ENCODE measurements around the gene USP2.

USP2 gene

DNA sequence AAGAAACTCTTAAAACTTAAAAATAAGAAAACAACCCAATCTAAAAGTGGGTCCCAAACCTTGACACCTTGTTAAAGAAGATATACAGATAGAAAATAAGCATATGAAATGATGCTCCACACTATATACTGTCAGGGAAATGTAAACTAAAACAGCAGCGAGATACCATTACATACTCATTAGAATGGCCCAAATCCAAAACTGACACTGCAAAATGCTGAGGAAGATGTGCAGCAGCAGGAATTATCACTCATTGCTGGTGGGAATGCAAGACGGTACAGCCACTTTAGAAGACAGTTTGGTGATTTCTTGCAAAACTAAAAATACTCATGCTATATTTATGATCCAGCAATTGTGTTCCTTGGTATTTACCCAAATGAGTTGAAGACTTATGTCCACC lies 52.2 kb downstream of the USP2 start:
- H3K9me3 ChIP-seq (ENCODE audit: control insufficient read depth, low read length) = no peaks in the 10 kb centered on the region

DNA sequence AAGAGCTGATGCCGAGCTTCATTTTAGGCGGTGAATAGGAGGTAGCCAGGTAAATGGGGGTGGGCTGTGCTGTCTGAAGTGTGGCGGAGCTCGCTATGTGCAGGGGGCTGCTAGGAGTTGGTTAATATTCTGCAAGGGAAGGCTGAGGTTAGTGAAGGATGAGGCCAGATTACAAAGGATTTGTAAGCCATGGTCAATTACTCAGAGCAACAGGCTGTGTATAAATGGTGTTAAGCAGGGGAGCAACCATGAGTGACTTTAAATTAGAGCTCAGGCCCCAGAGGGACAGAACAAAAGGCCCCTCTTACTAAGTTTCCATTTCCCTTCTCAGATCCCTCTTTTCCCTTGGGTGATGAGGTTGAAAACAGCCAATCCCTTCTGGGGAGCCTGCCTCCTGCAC lies 57.3 kb downstream of the USP2 start:
- Histone ChIP-seq H3K36me3 (ENCODE audit: control insufficient read depth, insufficient read depth, low read length) (no peaks in the 10 kb centered on the region), H3K9me3 (ENCODE audit: control insufficient read depth, low read length) (no peaks in the 10 kb centered on the region), H3K4me1 (ENCODE audit: control insufficient read depth, insufficient read depth, low read length, poor library complexity, severe bottlenecking) (peaks cover 18% of the 10 kb centered on the region), H3K27ac (ENCODE audit: low read depth, low read length, severe bottlenecking) (no peak overlapping the region), H3K4me3 (ENCODE audit: extremely low read depth, insufficient read depth, low read length, poor library complexity, severe bottlenecking) (no peak overlapping the region)
- WGBS, 2 experiments (ENCODE audit: insufficient coverage in 2 of 2) = 86 to 94% methylated on average over 4 of the region's 4 CpGs

More for the DNA sequence above, 52.2 kb downstream of the USP2 start:
- H3K36me3 ChIP-seq (ENCODE audit: control insufficient read depth, insufficient read depth, low read length) = no peaks in the 10 kb centered on the region
- 87% methylated on average over 2 of the region's 2 CpGs; no CpG with 5 or more reads in 1 of the 2 experiments for WGBS, 2 experiments (ENCODE audit: insufficient coverage in 2 of 2)
- H3K4me3 ChIP-seq (ENCODE audit: extremely low read depth, insufficient read depth, low read length, poor library complexity, severe bottlenecking) = no peak overlapping the region
- H3K4me1 ChIP-seq (ENCODE audit: control insufficient read depth, insufficient read depth, low read length, poor library complexity, severe bottlenecking) = no peaks in the 10 kb centered on the region
- H3K27ac ChIP-seq (ENCODE audit: low read depth, low read length, severe bottlenecking) = no peak overlapping the region

DNA sequence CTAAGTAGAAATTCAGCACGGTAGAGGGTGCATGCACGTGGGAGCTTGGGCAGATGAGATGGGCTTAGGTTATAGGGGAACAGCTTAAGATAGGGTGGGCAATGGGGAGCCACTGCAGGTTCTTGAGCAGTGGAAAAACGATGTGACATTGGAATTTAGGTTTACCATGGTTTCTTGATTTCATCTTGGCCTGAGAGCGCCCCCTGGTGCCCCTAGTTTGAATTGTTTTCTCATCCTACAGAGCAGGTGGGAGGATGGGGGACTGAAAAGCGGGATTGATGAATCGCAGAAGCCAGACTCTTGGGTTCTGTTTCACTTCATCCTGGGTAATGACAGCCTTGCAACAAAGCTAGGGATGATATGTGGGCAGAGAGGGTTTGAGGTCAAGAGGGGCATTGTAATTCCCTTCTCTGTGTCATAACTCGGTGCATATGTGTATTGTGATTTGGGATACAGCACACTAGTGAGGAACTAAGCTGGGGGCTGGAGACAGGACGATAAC lies 57.9 kb downstream of the USP2 start:
- Histone ChIP-seq H3K36me3 (ENCODE audit: control insufficient read depth, insufficient read depth, low read length) (no peaks in the 10 kb centered on the region), H3K4me1 (ENCODE audit: control insufficient read depth, insufficient read depth, low read length, poor library complexity, severe bottlenecking) (peaks cover 24% of the 10 kb centered on the region), H3K27ac (ENCODE audit: low read depth, low read length, severe bottlenecking) (no peak overlapping the region), H3K4me3 (ENCODE audit: extremely low read depth, insufficient read depth, low read length, poor library complexity, severe bottlenecking) (no peak overlapping the region), H3K9me3 (ENCODE audit: control insufficient read depth, low read length) (no peaks in the 10 kb centered on the region)
- whole genome bisulfite sequencing, 2 experiments (ENCODE audit: insufficient coverage in 2 of 2) = 40 to 66% methylated on average over 4 to 7 of the region's 8 CpGs

DNA sequence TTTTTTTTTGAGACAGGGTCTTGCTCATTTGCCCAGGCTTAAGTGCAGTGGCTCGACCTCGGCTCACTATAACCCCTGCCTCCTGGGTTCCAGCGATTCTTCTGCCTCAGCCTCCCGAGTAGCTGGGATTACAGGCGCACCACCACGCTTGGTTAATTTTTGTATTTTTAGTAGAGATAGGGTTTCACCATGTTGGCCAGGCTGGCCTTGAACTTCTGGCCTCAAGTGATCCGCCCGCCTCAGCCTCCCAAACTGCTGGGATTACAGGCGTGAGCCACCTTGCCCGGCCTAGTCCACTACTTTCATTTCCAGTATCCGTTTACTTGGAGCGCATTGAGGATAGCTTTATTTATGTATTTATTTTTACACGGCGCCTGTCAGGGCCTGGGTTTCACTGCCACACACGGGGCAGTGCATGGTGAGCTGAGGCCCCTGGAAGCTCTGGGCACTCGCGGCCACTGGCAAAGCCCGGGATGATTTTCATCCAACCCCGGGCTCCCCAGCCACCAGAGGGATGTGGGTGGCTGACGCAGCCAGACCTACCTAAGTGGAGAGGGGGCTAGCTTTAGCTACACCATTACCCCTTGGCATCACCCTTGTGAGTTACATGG lies 58.5 kb downstream of the USP2 start:
- Histone ChIP-seq H3K9me3 (ENCODE audit: control insufficient read depth, low read length) (no peaks in the 10 kb centered on the region), H3K4me1 (ENCODE audit: control insufficient read depth, insufficient read depth, low read length, poor library complexity, severe bottlenecking) (peaks cover 30% of the 10 kb centered on the region), H3K4me3 (ENCODE audit: extremely low read depth, insufficient read depth, low read length, poor library complexity, severe bottlenecking) (no peak overlapping the region), H3K27ac (ENCODE audit: low read depth, low read length, severe bottlenecking) (no peak overlapping the region), H3K36me3 (ENCODE audit: control insufficient read depth, insufficient read depth, low read length) (no peaks in the 10 kb centered on the region)
- WGBS, 2 experiments (ENCODE audit: insufficient coverage in 2 of 2) = 87 to 97% methylated on average over 10 to 12 of the region's 20 CpGs

DNA sequence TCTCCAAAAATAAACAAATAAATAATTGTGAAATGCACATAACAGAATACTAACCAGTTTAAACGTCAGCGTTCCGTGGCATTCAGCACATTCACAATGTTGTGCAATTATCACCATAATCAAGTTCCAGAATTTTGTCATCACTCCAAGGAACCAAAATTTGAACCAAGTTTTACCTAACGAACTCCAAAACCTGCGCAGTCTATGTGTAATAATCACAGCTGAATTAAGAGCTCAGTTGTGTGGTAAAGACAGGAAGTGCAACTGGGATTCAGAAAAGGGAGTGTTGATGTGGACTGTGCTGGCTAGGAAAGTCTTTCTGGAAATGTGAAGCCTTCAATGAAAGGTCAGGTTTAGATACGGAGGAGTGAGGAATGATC lies 59.1 kb downstream of the USP2 start:
- no peaks in the 10 kb centered on the region for H3K9me3 ChIP-seq (ENCODE audit: control insufficient read depth, low read length)
- no peak overlapping the region for H3K27ac ChIP-seq (ENCODE audit: low read depth, low read length, severe bottlenecking)
- WGBS, 2 experiments (ENCODE audit: insufficient coverage in 2 of 2) = 89 to 100% methylated on average over 4 to 5 of the region's 6 CpGs
- no peaks in the 10 kb centered on the region for H3K36me3 ChIP-seq (ENCODE audit: control insufficient read depth, insufficient read depth, low read length)
- H3K4me1 ChIP-seq (ENCODE audit: control insufficient read depth, insufficient read depth, low read length, poor library complexity, severe bottlenecking) = peaks cover 36% of the 10 kb centered on the region
- H3K4me3 ChIP-seq (ENCODE audit: extremely low read depth, insufficient read depth, low read length, poor library complexity, severe bottlenecking) = no peak overlapping the region

DNA sequence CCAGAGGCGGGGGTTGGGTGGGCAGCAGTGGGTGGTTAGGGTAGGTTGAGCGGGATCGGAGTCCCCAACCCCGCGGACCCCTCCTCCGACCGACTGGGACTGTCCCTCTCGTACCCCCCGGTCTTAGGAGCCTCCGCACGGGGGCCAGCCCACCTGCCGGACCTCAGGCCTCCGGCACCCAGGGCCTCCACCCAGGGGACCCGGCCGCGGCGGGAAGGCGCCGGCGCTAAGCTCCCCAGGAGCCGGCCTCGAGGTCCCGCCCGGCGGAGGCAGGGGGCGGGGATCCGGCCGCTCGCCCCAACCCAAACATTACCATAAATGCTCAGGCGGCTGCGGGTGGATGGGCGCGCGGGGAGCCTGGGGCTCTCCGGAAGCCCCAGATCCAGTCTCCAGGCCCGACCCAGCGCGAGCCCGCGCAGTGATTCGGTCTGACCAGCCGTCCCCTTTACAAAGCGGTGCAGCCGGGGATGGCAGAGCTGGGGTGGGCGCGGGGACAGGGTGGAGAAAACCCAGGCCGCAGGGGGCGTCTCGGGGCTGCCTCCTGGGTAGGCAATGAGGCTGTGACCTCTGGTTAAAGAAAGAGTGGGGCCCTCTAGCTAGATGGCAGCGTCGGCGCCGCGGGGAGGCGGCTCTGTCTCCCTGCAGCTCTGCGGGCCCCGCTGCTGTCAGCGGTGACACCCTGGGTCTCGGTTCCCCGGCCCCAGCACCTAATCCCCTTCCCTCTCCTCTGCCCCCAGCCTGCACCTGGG lies 60.5 kb downstream of the USP2 start:
- Histone ChIP-seq H3K27ac (ENCODE audit: low read depth, low read length, severe bottlenecking) (peak overlapping the region; percentile 97), H3K9me3 (ENCODE audit: control insufficient read depth, low read length) (no peaks in the 10 kb centered on the region), H3K4me3 (ENCODE audit: extremely low read depth, insufficient read depth, low read length, poor library complexity, severe bottlenecking) (peak overlapping the region; percentile 33), H3K4me1 (ENCODE audit: control insufficient read depth, insufficient read depth, low read length, poor library complexity, severe bottlenecking) (peaks cover 37% of the 10 kb centered on the region), H3K36me3 (ENCODE audit: control insufficient read depth, insufficient read depth, low read length) (no peaks in the 10 kb centered on the region)
- 3 to 6% methylated on average over 25 to 33 of the region's 60 CpGs for WGBS, 2 experiments (ENCODE audit: insufficient coverage in 2 of 2)

DNA sequence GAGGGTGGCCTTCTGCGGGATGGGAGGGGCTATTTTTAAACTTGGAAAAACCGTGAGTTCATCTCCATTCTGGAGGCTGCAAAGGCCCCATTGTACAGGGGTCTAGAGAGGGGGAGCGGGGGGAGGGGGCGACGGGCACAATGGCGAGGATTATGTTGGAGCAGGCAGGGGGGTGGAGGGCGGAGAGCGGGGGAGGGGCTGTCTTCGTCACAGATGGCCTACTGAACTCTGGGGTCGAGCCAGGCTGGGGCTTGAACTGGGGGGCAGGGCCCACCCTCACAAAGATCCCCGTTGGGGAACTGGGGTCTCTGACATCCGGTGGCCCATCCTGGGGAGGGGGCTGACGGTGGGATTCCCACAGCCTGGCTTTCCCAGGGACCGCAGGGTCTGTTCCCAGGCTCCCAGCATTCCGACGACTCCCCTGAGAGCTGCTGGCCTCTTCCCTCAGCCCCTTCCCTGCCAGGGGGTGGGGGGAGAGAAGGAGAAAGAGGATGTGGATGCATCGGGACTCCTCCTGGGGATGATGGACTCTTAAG lies 61.2 kb downstream of the USP2 start:
- WGBS, 2 experiments (ENCODE audit: insufficient coverage in 2 of 2) = 23 to 24% methylated on average over 10 to 15 of the region's 17 CpGs
- H3K9me3 ChIP-seq (ENCODE audit: control insufficient read depth, low read length) = no peaks in the 10 kb centered on the region
- H3K4me3 ChIP-seq (ENCODE audit: extremely low read depth, insufficient read depth, low read length, poor library complexity, severe bottlenecking) = peak overlapping the region; percentile 33
- peaks cover 37% of the 10 kb centered on the region for H3K4me1 ChIP-seq (ENCODE audit: control insufficient read depth, insufficient read depth, low read length, poor library complexity, severe bottlenecking)
- peak overlapping the region; percentile 97 for H3K27ac ChIP-seq (ENCODE audit: low read depth, low read length, severe bottlenecking)
- H3K36me3 ChIP-seq (ENCODE audit: control insufficient read depth, insufficient read depth, low read length) = no peaks in the 10 kb centered on the region

DNA sequence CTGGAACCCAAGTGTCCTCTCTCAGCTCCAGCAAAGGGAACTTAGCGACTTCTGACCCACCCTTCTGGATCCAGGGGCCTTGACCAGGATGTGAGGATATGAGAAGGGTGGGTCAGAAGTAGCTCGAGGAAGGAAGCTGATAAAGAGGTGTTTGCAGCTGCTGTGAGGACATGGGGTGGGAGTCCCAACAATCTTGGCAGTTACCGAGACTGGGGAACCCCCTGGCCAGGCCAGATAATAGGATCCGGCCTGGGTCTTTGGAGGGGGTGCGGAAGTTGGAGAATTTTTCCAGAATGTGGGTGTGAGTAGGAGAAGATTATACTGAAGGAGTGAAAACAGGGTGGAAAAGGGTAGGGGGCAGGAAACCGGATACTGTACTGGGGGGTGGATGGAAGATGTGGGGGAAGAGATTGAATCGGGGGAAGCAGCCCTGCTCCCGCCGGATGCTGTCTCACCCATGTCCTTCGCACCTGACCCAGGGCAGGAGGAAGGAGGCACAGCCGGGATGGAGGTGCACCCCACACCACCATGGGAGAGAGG lies 61.7 kb downstream of the USP2 start:
- peak overlapping the region; percentile 97 for H3K27ac ChIP-seq (ENCODE audit: low read depth, low read length, severe bottlenecking)
- peaks cover 3% of the 10 kb centered on the region for H3K36me3 ChIP-seq (ENCODE audit: control insufficient read depth, insufficient read depth, low read length)
- WGBS, 2 experiments (ENCODE audit: insufficient coverage in 2 of 2) = 65 to 70% methylated on average over 5 of the region's 11 CpGs
- peaks cover 42% of the 10 kb centered on the region for H3K4me1 ChIP-seq (ENCODE audit: control insufficient read depth, insufficient read depth, low read length, poor library complexity, severe bottlenecking)
- no peak overlapping the region for H3K4me3 ChIP-seq (ENCODE audit: extremely low read depth, insufficient read depth, low read length, poor library complexity, severe bottlenecking)
- H3K9me3 ChIP-seq (ENCODE audit: control insufficient read depth, low read length) = no peaks in the 10 kb centered on the region

DNA sequence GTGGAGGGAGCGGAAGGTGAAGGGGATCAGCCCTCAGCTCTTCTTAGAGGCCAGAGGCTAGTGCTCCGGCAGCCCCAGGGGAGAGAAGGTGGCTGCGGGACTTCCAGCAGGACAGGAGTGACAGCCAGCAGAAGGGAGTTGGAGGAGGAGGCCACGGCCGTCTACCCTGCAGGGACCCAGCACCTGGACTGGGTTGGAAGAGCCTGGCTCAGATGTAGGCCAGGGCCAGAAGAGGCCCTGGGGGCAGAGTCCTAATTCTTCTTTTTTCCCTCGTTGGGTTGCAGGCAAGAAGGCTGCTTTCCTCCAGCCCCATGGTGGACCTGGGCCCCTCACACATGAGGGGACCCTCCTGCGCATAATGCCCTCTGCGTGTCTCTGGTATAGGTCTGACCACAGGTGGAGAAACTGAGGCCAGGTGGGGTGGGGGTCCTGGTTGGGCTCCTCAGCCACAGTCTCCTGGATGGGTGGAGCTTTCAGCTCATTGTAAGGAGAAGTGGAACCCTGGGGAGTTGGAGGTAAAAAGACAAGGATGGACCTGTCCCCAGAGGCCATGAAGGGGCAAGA lies 62.3 kb downstream of the USP2 start:
- 61 to 73% methylated on average over 7 to 8 of the region's 8 CpGs for WGBS, 2 experiments (ENCODE audit: insufficient coverage in 2 of 2)
- Histone ChIP-seq H3K4me3 (ENCODE audit: extremely low read depth, insufficient read depth, low read length, poor library complexity, severe bottlenecking) (no peak overlapping the region), H3K4me1 (ENCODE audit: control insufficient read depth, insufficient read depth, low read length, poor library complexity, severe bottlenecking) (peaks cover 47% of the 10 kb centered on the region), H3K36me3 (ENCODE audit: control insufficient read depth, insufficient read depth, low read length) (peaks cover 8% of the 10 kb centered on the region), H3K27ac (ENCODE audit: low read depth, low read length, severe bottlenecking) (peak overlapping the region; percentile 97), H3K9me3 (ENCODE audit: control insufficient read depth, low read length) (no peaks in the 10 kb centered on the region)

DNA sequence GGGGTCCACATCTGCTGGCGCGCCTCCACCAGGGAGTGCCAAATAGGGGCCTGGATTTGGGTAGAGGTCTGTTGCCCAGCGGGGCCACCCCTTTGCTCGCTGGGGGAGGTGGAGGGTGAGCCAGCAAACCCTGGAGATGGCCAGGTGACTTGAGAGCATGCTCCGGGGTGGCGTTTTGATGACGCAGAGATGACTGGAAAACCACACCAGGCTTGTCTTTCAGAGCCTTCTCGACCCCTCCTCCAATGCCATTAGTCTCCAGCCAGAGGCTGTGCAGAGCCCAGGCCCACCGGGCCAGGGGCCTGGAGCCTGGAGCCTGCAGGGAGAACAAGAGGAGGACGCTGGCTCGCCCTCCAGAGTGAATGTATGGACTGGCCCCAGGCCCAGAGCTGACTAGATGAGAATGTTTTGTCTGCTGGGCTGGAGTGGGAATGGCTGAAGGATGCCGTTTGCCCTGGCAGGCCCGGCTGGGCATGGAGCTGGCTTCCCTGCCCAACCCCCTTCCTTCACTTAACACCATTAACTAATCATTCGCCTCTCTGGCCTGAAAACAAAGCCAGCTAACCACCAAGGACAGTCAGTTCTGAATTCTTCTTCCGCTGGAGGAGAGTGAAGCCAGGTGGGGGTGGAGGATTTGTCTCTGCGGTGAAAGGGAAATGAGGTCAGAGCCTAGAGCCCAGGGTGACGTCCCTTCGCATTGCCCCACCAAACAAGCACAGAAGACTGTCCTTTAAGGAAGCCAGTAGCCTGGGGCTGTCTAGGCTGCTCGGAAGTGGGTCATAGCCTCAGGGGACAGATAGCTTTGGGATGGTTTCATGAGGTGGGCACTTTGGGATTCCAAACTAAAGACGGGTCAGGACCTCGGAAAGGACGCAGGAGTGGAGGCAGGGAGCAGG lies 63.0 kb downstream of the USP2 start:
- peaks cover 15% of the 10 kb centered on the region for H3K36me3 ChIP-seq (ENCODE audit: control insufficient read depth, insufficient read depth, low read length)
- peaks cover 47% of the 10 kb centered on the region for H3K4me1 ChIP-seq (ENCODE audit: control insufficient read depth, insufficient read depth, low read length, poor library complexity, severe bottlenecking)
- no peak overlapping the region for H3K4me3 ChIP-seq (ENCODE audit: extremely low read depth, insufficient read depth, low read length, poor library complexity, severe bottlenecking)
- peak overlapping the region; percentile 97 for H3K27ac ChIP-seq (ENCODE audit: low read depth, low read length, severe bottlenecking)
- H3K9me3 ChIP-seq (ENCODE audit: control insufficient read depth, low read length) = no peaks in the 10 kb centered on the region
- 24 to 39% methylated on average over 10 to 16 of the region's 22 CpGs for WGBS, 2 experiments (ENCODE audit: insufficient coverage in 2 of 2)

Data from mesodermal cell (in vitro differentiated cells).